Activated naive CD8-positive, alpha-beta T cell treated with anti-CD3 and anti-CD28 coated beads, Interleukin-2, amount 50 U/mL, for 24 hours (primary cell): Measurements from ENCODE around the gene TRIM40.
A peak's percentile ranks its signal among the peaks of the same experiment; 100 is the strongest.

Source experiments
- ATAC-seq: fragments of 150-1000 bp; cut with Tn5 transposase; one replicate; pipeline ENCODE4 v1.10.0; 2021
- DNase-seq: peaks from one replicate; pipeline ENCODE4 v3.0.0; 2021
- H3K27ac Mint-ChIP-seq: one replicate; pipeline ENCODE4 v1.8.0; 2021; ENCODE audit warnings: mild to moderate bottlenecking, mixed read lengths
- H3K27me3 Mint-ChIP-seq: one replicate; pipeline ENCODE4 v1.8.0; 2021; ENCODE audit warnings: mixed read lengths
- H3K36me3 Mint-ChIP-seq: one replicate; pipeline ENCODE4 v1.8.0; 2021; ENCODE audit warnings: low read depth, mixed read lengths
- H3K4me1 Mint-ChIP-seq: one replicate; pipeline ENCODE4 v1.8.0; 2021; ENCODE audit warnings: mixed read lengths
- H3K4me3 Mint-ChIP-seq: one replicate; pipeline ENCODE4 v1.8.0; 2021; ENCODE audit warnings: mild to moderate bottlenecking, moderate library complexity, mixed read lengths
- H3K9me3 Mint-ChIP-seq: one replicate; pipeline ENCODE4 v1.8.0; 2021; ENCODE audit warnings: mixed read lengths

Gene TRIM40

GRCh38 chr6:30175765-30176164, 39.8 kb downstream of the TRIM40 start:
- peaks cover 60% of the 10 kb centered on the region for H3K27me3 Mint-ChIP-seq
- ATAC-seq = no peak
- no peak overlapping the region for H3K27ac Mint-ChIP-seq
- H3K4me1 Mint-ChIP-seq = no peaks in the 10 kb centered on the region
- DNase-seq = no peak
- H3K36me3 Mint-ChIP-seq = no peaks in the 10 kb centered on the region
- no peak overlapping the region for H3K4me3 Mint-ChIP-seq
- peaks cover 9% of the 10 kb centered on the region for H3K9me3 Mint-ChIP-seq

- Mint-ChIP-seq H3K27ac (no peak overlapping the region), H3K4me1 (no peaks in the 10 kb centered on the region), H3K27me3 (peaks cover 39% of the 10 kb centered on the region), H3K4me3 (no peak overlapping the region), H3K36me3 (no peaks in the 10 kb centered on the region), H3K9me3 (peaks cover 9% of the 10 kb centered on the region)
- ATAC-seq = no peak
- DNase-seq = no peak
These were observed 42.9 kb downstream of the TRIM40 start for GRCh38 chr6:30178837-30179236.

GRCh38 chr6:30180145-30180544, 44.2 kb downstream of the TRIM40 start:
- no peak overlapping the region for H3K4me3 Mint-ChIP-seq
- peaks cover 6% of the 10 kb centered on the region for H3K36me3 Mint-ChIP-seq
- H3K27ac Mint-ChIP-seq = no peak overlapping the region
- H3K9me3 Mint-ChIP-seq = peaks cover 9% of the 10 kb centered on the region
- peaks cover 31% of the 10 kb centered on the region for H3K27me3 Mint-ChIP-seq
- ATAC-seq (no peak), DNase-seq (no peak)
- H3K4me1 Mint-ChIP-seq = no peaks in the 10 kb centered on the region

GRCh38 chr6:30184417-30185031, 48.6 kb downstream of the TRIM40 start:
- DNase-seq (no peak), ATAC-seq (no peak)
- peaks cover 3% of the 10 kb centered on the region for H3K9me3 Mint-ChIP-seq
- peaks cover 34% of the 10 kb centered on the region for H3K36me3 Mint-ChIP-seq
- peaks cover 4% of the 10 kb centered on the region for H3K27me3 Mint-ChIP-seq
- no peak overlapping the region for H3K27ac Mint-ChIP-seq
- H3K4me3 Mint-ChIP-seq = no peak overlapping the region
- H3K4me1 Mint-ChIP-seq = no peaks in the 10 kb centered on the region

- H3K4me3 Mint-ChIP-seq = no peak overlapping the region
- DNase-seq = no peak
These were observed 50.0 kb downstream of the TRIM40 start for GRCh38 chr6:30185846-30186484.

GRCh38 chr6:30188541-30188940, 52.6 kb downstream of the TRIM40 start:
- ATAC-seq = no peak
- no peaks in the 10 kb centered on the region for H3K4me1 Mint-ChIP-seq
- peaks cover 53% of the 10 kb centered on the region for H3K36me3 Mint-ChIP-seq
- DNase-seq = no peak
- H3K27me3 Mint-ChIP-seq = no peaks in the 10 kb centered on the region
- H3K9me3 Mint-ChIP-seq = no peaks in the 10 kb centered on the region
- no peak overlapping the region for H3K27ac Mint-ChIP-seq
- no peak overlapping the region for H3K4me3 Mint-ChIP-seq

More at GRCh38 chr6:30185846-30186484, 50.0 kb downstream of the TRIM40 start:
- no peak for ATAC-seq
- Mint-ChIP-seq H3K36me3 (peaks cover 47% of the 10 kb centered on the region), H3K27ac (no peak overlapping the region), H3K27me3 (no peaks in the 10 kb centered on the region), H3K9me3 (no peaks in the 10 kb centered on the region), H3K4me1 (no peaks in the 10 kb centered on the region)

- Mint-ChIP-seq H3K4me1 (no peaks in the 10 kb centered on the region), H3K27ac (no peak overlapping the region), H3K9me3 (no peaks in the 10 kb centered on the region), H3K27me3 (no peaks in the 10 kb centered on the region), H3K4me3 (no peak overlapping the region), H3K36me3 (peaks cover 43% of the 10 kb centered on the region)
- ATAC-seq (peak; percentile 21), DNase-seq (no peak)
These were observed 56.1 kb downstream of the TRIM40 start for GRCh38 chr6:30192076-30192475.

GRCh38 chr6:30194797-30195690, 59.1 kb downstream of the TRIM40 start:
- Mint-ChIP-seq H3K4me3 (no peak overlapping the region), H3K9me3 (no peaks in the 10 kb centered on the region), H3K27ac (peak overlapping the region; percentile 9), H3K36me3 (peaks cover 45% of the 10 kb centered on the region), H3K27me3 (no peaks in the 10 kb centered on the region), H3K4me1 (no peaks in the 10 kb centered on the region)
- ATAC-seq (no peak), DNase-seq (no peak)

GRCh38 chr6:30195951-30196350, 60.0 kb downstream of the TRIM40 start:
- no peaks in the 10 kb centered on the region for H3K9me3 Mint-ChIP-seq
- ATAC-seq = no peak
- H3K27ac Mint-ChIP-seq = no peak overlapping the region
- H3K36me3 Mint-ChIP-seq = peaks cover 47% of the 10 kb centered on the region
- H3K4me1 Mint-ChIP-seq = peaks cover 6% of the 10 kb centered on the region
- no peak for DNase-seq
- H3K4me3 Mint-ChIP-seq = no peak overlapping the region
- H3K27me3 Mint-ChIP-seq = no peaks in the 10 kb centered on the region

GRCh38 chr6:30196376-30196775, 60.4 kb downstream of the TRIM40 start:
- H3K36me3 Mint-ChIP-seq = peaks cover 45% of the 10 kb centered on the region

More at GRCh38 chr6:30196376-30196775, 60.4 kb downstream of the TRIM40 start:
- no peak overlapping the region for H3K27ac Mint-ChIP-seq
- H3K9me3 Mint-ChIP-seq = no peaks in the 10 kb centered on the region
- ATAC-seq (no peak), DNase-seq (no peak)
- H3K4me3 Mint-ChIP-seq = no peak overlapping the region
- peaks cover 10% of the 10 kb centered on the region for H3K4me1 Mint-ChIP-seq
- no peaks in the 10 kb centered on the region for H3K27me3 Mint-ChIP-seq
